Activated CD4-positive, alpha-beta T cell treated with anti-CD3 and anti-CD28 coated beads, Interleukin-2, amount 50 U/mL, for 24 hours (primary cell): ENCODE data around the gene PDE1C.

Experiments used
- DNase-seq, 2 donors: peaks; one replicate each; pipeline ENCODE4 v3.0.0-alpha.2; 2020; ENCODE audit warnings: low read depth in 1 of 2, low spot score in 1 of 2

PDE1C gene

GRCh38 chr7:31720366-31720765, 349.8 kb downstream of the PDE1C start:
- no peak for DNase-seq

GRCh38 chr7:31716355-31716754, 353.9 kb downstream of the PDE1C start:
- DNase-seq, result no peak

GRCh38 chr7:31710171-31710570, 360.0 kb downstream of the PDE1C start:
- no peak for DNase-seq

GRCh38 chr7:31707089-31707488, 363.1 kb downstream of the PDE1C start:
- DNase-seq, result no peak

- DNase-seq, result no peak
These were observed 364.8 kb downstream of the PDE1C start for GRCh38 chr7:31705377-31705776.

- no peak for DNase-seq
These were observed 367.9 kb downstream of the PDE1C start for GRCh38 chr7:31702354-31702753.
